Nephron progenitor cell (in vitro differentiated cells): ENCODE data around the gene CCDC120.

Experiments used
- DNase-seq: peaks from one replicate; pipeline ENCODE4 v3.0.0; 2021
- H3K27ac Mint-ChIP-seq: 2 replicates; pipeline ENCODE4 v1.8.0; 2021; ENCODE audit warnings: mild to moderate bottlenecking, moderate library complexity, mixed read lengths
- H3K27me3 Mint-ChIP-seq: 2 replicates; pipeline ENCODE4 v1.8.0; 2021; ENCODE audit warnings: mild to moderate bottlenecking, low read depth, mixed read lengths; ENCODE audit not compliant: poor library complexity
- H3K36me3 Mint-ChIP-seq: 2 replicates; pipeline ENCODE4 v1.8.0; 2021; ENCODE audit warnings: low read depth, mixed read lengths
- H3K4me1 Mint-ChIP-seq: 2 replicates; pipeline ENCODE4 v1.8.0; 2021; ENCODE audit warnings: mixed read lengths
- H3K4me3 Mint-ChIP-seq: 2 replicates; pipeline ENCODE4 v1.8.0; 2021; ENCODE audit warnings: mild to moderate bottlenecking, moderate library complexity, mixed read lengths
- H3K9me3 Mint-ChIP-seq: 2 replicates; pipeline ENCODE4 v1.8.0; 2021; ENCODE audit warnings: mild to moderate bottlenecking, moderate library complexity, mixed read lengths
- CTCF ChIP-seq: fragments of 200-600 bp; sonication (generic); IDR thresholded peaks from 2 replicates; pipeline ENCODE4 v1.5.0; 2021; ENCODE audit warnings: antibody characterized with exemption

The CCDC120 gene

DNA sequence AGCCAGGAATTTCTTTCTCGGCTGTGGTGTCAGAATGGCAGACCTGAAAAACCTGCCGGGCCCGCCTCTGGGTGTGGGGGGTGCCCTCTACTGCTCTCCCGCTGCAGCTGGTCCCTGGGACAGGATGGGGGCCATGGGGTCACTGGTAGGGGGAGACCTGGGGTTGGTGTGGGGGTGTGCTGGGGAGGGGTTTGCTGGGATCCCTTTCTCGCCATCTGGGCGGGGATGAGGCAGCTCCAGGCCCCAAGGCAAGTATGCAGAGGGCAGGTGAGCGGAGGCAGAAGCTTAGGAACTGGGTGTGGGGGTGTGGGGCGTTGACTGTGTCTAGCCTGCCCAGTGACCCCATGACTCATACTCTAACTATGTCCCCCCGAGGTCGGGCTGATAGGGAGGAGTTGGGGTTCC lies 884 bp downstream of the CCDC120 start:
- H3K9me3 Mint-ChIP-seq, result peaks cover 55% of the 10 kb centered on the region
- no peak for DNase-seq
- H3K36me3 Mint-ChIP-seq, result peaks cover 10% of the 10 kb centered on the region
- peaks cover 4% of the 10 kb centered on the region for H3K27me3 Mint-ChIP-seq
- no peak for TF ChIP-seq CTCF
- H3K4me3 Mint-ChIP-seq, result no peak overlapping the region
- peaks cover 11% of the 10 kb centered on the region for H3K4me1 Mint-ChIP-seq
- H3K27ac Mint-ChIP-seq, result no peak overlapping the region

GRCh38 chrX:49060914-49061313 lies 2.1 kb downstream of the CCDC120 start:
- H3K27me3 Mint-ChIP-seq, result peaks cover 4% of the 10 kb centered on the region
- no peak for TF ChIP-seq CTCF
- H3K9me3 Mint-ChIP-seq, result peaks cover 49% of the 10 kb centered on the region
- no peak overlapping the region for H3K4me3 Mint-ChIP-seq
- H3K4me1 Mint-ChIP-seq, result peaks cover 5% of the 10 kb centered on the region
- H3K36me3 Mint-ChIP-seq, result no peaks in the 10 kb centered on the region
- DNase-seq, result no peak
- no peak overlapping the region for H3K27ac Mint-ChIP-seq

DNA sequence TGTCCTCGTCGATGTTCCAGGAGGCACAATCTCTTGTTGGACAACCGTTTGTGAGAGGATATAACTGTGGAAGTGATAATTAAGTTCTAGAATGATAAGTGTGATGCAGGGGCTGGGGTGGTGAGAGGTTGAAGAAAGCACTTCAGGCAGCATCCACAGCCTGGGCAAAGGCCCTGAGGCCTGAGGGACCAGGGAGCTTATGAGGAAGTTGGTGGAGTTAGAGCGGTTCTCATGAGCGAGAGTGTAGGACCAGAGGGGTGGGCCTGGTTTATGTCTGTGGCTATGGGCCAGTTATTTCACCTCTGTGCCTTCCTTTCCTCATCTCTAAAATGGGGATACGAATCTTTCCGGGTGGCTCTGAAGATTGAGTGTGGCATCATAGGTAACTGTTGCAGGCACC lies 2.7 kb downstream of the CCDC120 start:
- Mint-ChIP-seq H3K4me3 (no peak overlapping the region), H3K36me3 (no peaks in the 10 kb centered on the region), H3K27me3 (peaks cover 4% of the 10 kb centered on the region), H3K27ac (peak overlapping the region; percentile 16), H3K4me1 (peaks cover 5% of the 10 kb centered on the region), H3K9me3 (peaks cover 51% of the 10 kb centered on the region)
- DNase-seq, result no peak
- no peak for TF ChIP-seq CTCF

- no peaks in the 10 kb centered on the region for H3K36me3 Mint-ChIP-seq
- H3K27ac Mint-ChIP-seq, result peak overlapping the region; percentile 16
- peaks cover 5% of the 10 kb centered on the region for H3K4me1 Mint-ChIP-seq
These were observed 3.1 kb downstream of the CCDC120 start for GRCh38 chrX:49061916-49062315.

GRCh38 chrX:49063715-49064114 lies 4.9 kb downstream of the CCDC120 start:
- no peak for TF ChIP-seq CTCF
- Mint-ChIP-seq H3K9me3 (peaks cover 49% of the 10 kb centered on the region), H3K4me3 (no peak overlapping the region), H3K4me1 (peaks cover 5% of the 10 kb centered on the region), H3K36me3 (no peaks in the 10 kb centered on the region), H3K27me3 (peaks cover 4% of the 10 kb centered on the region), H3K27ac (no peak overlapping the region)
- DNase-seq, result no peak

More at GRCh38 chrX:49061916-49062315, 3.1 kb downstream of the CCDC120 start:
- Mint-ChIP-seq H3K4me3 (no peak overlapping the region), H3K27me3 (peaks cover 4% of the 10 kb centered on the region), H3K9me3 (peaks cover 51% of the 10 kb centered on the region)
- DNase-seq, result no peak
- TF ChIP-seq CTCF, result no peak

DNA sequence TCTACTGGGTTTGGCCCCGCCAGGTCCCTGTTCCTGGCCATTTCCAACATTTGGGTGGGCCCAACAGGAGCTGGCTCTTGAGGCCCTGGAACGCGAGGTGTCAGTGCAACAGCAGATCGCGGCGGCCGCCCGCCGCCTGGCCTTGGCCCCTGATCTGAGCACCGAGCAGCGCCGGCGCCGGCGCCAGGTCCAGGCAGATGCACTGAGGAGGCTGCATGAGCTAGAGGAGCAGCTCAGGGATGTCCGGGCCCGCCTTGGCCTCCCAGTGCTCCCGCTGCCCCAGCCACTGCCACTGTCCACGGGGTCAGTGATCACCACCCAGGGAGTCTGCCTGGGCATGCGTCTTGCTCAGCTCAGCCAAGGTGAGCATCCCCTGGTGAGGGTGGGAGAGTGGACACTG lies 5.5 kb downstream of the CCDC120 start:
- peaks cover 4% of the 10 kb centered on the region for H3K27me3 Mint-ChIP-seq
- H3K9me3 Mint-ChIP-seq, result peaks cover 51% of the 10 kb centered on the region
- no peak for DNase-seq
- no peaks in the 10 kb centered on the region for H3K36me3 Mint-ChIP-seq
- peaks cover 3% of the 10 kb centered on the region for H3K4me1 Mint-ChIP-seq
- H3K4me3 Mint-ChIP-seq, result no peak overlapping the region
- TF ChIP-seq CTCF, result no peak
- H3K27ac Mint-ChIP-seq, result peak overlapping the region; percentile 69
